GM21723 (cell line): ENCODE data around the gene ZNF813.
A peak's percentile ranks its signal among the peaks of the same experiment; 100 is the strongest.

ENCODE experiments used
- ATAC-seq: cut with Tn5 transposase; IDR thresholded peaks from one replicate; pipeline ENCODE4 v1.9.1; 2021; ENCODE audit warnings: mild to moderate bottlenecking, moderate library complexity; ENCODE audit not compliant: unreplicated experiment

ZNF813 gene

DNA sequence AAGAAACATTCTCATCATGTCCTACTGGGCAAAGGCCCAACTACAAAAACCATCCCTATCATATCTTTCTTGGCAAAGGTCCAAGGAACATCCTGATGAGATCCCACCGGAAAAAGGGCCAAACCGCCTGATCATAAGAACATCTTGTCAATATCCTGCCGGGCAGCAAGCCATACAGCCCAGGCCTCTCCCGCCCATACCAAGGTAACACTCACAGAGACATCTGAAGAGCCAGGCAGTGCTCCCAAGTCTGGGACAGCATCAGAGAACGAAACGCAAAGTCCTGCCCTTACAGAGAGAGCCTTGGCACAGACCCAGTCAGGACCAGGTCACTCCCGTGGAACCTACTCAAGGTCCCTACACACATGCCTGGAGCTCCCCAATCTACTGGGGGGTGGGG, 51.9 kb downstream of the ZNF813 start:
- no peak for ATAC-seq

DNA sequence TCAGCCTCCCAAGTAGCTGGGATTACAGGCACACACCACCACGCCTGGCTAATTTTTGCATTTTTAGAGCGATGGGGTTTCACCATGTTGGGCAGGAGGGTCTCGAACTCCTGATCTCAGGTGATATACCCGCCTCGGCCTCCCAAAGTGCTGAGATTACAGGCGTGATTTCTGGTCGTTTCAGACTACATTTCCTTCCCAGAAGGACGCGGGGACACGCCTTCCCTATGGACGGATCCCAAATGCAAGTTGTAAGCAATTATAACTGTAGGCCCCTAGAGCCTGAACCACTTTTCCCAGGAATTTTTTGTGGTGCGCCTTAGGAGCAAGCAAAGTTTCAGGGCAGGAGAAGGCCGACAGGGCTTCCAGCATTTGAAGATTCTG, 52.6 kb downstream of the ZNF813 start:
- ATAC-seq, result no peak

- peak; percentile 91 for ATAC-seq
Observed at GRCh38 chr19:53520547-53521372, 53.2 kb downstream of the ZNF813 start.

- no peak for ATAC-seq
Observed at GRCh38 chr19:53521373-53522202, 54.1 kb downstream of the ZNF813 start.

- no peak for ATAC-seq
Observed at GRCh38 chr19:53525922-53526321, 58.4 kb downstream of the ZNF813 start.

DNA sequence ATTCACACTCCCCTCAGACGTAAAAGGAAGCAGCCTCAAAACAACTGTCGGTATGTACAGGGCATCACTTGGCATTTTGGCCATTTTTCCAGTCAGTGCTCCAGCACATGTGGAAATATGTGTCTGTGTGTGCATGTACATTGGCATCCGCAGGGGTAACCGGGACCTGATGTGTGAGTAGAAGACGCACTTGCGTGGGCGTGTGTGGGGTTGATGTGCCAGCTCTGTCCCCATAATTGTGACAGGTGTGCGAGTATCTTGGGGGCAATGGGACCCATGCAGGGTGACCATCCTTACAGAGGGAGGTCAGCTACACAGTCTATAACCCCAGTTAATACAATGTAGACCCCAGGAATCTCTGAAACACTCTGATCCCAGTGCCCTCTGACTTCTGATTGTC, 63.1 kb downstream of the ZNF813 start:
- no peak for ATAC-seq

DNA sequence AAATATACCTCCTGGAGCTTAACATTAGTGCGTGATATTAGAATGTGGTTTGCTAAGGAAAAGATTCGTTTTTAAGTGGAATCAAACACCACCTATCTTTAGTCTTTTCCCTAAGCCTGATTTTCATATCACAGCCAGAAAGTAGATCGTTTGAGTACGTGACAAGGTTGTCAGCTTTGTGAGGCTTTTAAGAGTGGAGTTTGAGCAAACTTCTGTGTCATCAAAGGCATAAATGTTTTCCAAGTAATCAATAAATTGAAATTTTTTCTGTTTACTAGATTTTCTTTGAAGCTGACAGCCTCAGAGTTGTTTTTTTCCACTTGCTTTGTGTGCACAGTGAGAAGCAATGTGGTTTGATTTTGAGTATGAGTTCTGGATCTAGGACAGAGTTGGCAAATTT, 63.9 kb downstream of the ZNF813 start:
- ATAC-seq, result no peak

GRCh38 chr19:53532362-53532761, 64.8 kb downstream of the ZNF813 start:
- ATAC-seq, result no peak

GRCh38 chr19:53536225-53536548, 68.7 kb downstream of the ZNF813 start:
- no peak for ATAC-seq

- ATAC-seq, result peak; percentile 18
Observed at GRCh38 chr19:53537121-53537520, 69.6 kb downstream of the ZNF813 start.

- ATAC-seq, result peak; percentile 60
Observed at GRCh38 chr19:53537521-53538377, 70.2 kb downstream of the ZNF813 start, which contains the start of gene ZNF331. ZNF331 (plus strand) TSS chr19:53538145; CDS start chr19:53569377, 31,232 bp downstream.

GRCh38 chr19:53538378-53539109, 71.0 kb downstream of the ZNF813 start:
- peak; percentile 24 for ATAC-seq

- no peak for ATAC-seq
Observed at GRCh38 chr19:53540091-53540490, 72.6 kb downstream of the ZNF813 start.

DNA sequence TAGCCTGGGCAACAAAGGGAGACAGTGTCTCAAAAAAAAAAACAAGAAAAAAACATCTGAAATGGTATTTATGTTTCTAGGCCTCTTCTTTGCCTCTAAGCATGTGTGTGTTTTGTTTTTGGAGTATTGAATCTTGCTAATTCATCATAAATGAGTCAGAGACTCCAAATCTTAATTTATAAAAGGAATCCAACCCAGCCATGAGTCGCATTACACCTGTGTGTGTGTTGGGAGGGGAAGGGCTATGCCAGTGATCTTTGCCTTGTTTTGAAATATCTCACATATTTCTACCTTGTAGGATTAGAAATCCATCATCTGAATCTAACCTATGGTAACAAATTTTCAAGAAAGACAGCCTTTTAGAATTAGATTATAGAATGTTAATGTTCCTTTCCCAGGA, 74.4 kb downstream of the ZNF813 start:
- ATAC-seq, result no peak

GRCh38 chr19:53545271-53546065, 77.9 kb downstream of the ZNF813 start:
- ATAC-seq, result no peak
